ENCODE data around the gene PCNA.
"Not testable (repeated sequence)": the region's sequence is repeated elsewhere in the genome, so short reads cannot be mapped to it uniquely, and the experiment has no call there.

The PCNA gene

DNA sequence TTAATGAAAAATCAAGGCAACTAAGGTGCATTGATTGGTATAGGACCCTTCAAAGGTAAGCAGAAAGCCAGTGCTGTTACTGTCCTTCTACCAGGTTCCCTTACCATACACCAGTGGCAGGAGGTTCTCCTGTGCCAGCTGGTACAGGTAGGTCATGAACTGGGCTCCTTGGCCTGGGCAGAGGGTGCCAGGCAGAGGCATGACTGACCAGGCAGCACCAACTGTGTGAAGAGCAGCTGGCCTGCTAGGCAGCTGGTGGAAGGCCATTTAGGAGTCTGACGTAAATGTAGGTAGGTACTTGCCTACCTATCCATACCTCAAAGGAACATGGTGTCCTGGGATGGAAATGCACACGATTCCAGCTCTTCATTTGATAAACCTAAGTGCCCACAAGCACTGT is 23.3 kb downstream of the PCNA start:
- no peak for DNase-seq (ENCODE audit: low read depth)

- DNase-seq (ENCODE audit: low read depth), result no peak
Measured at GRCh38 chr20:5095931-5096330, 23.8 kb downstream of the PCNA start.

DNA sequence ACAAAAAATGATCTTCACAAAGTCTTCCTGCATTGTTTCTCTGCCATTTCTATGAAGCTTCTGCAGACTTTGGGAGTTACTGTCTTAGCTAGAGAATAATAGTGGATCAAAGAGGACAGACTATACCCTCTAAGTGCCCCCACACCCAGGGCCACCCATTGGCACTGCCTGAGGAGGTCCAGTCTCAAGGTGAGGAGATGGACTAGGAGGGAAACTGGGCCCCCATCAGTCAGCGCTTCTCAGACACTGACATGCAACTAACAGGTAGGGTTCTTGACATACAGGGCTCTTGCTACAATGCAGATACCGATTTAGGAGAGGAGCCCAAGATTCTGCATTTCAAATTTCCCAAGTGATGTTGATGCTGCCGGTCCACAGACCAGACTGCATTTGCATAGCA is 24.3 kb downstream of the PCNA start:
- no peak for DNase-seq (ENCODE audit: low read depth)

GRCh38 chr20:5092765-5093339 is 26.9 kb downstream of the PCNA start:
- no peak for DNase-seq (ENCODE audit: low read depth)

- DNase-seq (ENCODE audit: low read depth), result no peak
Measured at GRCh38 chr20:5091902-5092301, 27.9 kb downstream of the PCNA start.

GRCh38 chr20:5090191-5090590 is 29.6 kb downstream of the PCNA start:
- DNase-seq (ENCODE audit: low read depth), result no peak

GRCh38 chr20:5088688-5089087 is 31.1 kb downstream of the PCNA start:
- DNase-seq (ENCODE audit: low read depth), result no peak

DNA sequence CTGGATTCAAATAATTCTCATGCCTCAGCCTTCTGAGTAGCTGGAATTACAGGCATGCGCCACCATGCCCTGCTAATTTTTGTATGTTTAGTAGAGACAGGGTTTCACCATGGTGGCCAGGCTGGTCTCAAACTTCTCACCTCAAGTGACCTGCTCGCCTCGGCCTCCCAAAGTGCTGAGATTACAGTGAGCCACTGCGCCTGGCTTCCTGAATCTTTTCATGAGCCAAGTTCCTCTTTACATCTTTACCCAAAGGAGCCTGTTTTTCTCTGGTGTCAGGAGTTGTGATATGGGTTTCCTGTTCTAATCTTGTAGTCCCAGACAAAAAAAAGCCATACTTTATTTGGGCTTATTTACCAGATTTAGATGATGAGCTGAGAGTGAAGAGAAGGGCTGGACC is 34.4 kb downstream of the PCNA start:
- no peak for DNase-seq (ENCODE audit: low read depth)

GRCh38 chr20:5080384-5080877 is 39.3 kb downstream of the PCNA start:
- DNase-seq (ENCODE audit: low read depth), result no peak

DNA sequence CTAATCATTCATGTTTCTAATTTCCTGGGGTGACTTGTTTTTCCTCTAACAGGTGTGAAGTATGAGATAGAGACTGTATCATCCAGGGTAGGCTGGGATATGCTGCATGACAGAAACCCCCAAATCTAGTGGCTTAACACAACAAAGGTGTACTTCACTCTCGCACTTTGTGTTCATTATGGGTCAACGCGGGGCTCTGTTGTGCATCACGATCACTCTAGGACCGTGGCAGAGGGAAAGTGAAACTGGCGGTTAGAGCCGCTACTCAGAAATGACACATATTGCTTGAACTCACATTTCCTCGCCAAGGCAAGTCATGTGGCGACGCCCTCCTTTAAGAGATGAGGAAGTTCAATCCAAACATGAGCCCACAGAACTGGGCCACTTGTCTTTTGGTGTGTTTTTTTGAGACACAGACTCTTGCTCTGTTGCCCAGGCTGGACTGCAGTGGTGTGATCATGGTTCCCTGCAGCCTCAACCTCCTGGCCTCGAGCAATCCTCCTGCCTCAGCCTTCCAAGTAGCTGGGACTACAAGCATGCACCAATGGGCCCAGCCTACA is 41.3 kb downstream of the PCNA start:
- DNase-seq (ENCODE audit: low read depth), result peak; percentile 52

GRCh38 chr20:5077761-5078387 is 41.9 kb downstream of the PCNA start:
- DNase-seq (ENCODE audit: low read depth), result no peak

DNA sequence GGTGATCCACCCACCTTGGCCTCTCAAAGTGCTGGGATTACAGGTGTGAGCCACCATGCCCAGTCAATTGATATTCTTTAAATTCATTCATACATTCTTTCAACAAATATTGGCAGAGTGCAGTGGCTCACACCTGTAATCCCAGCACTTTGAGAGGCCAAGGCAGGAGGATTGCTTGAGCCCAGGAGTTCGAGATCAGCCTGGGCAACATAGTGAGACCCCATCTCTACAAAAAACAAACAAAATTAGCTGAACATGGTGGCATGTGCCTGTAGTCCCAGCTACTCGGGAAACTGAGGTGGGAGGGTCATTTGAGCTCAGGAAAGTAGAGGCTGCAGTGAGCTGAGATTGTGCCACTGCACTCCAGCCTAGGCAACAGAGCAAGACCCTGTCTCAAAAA is 42.8 kb downstream of the PCNA start:
- not testable (repeated sequence) for DNase-seq (ENCODE audit: low read depth)

DNA sequence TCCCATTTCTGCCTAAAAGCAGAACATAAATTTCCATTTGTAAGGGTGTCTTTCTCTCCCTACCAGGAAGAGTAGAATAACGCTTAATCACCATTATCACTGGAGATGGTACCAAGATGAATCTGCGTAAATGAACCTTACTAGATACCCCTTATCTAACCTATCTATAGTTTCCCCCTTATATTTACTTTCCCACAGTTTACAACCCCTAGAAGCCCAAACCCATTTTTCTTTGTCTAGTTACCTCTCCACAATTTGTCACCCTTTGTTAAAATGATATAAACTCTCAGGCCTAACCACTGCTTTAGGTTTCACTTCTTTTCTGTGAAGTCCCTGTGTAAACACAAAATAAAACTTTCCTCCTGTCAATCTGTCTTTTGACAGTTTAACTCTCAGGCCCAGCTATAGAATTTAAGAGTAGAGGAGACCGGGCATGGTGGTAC is 45.5 kb downstream of the PCNA start:
- DNase-seq (ENCODE audit: low read depth), result no peak

GRCh38 chr20:5073660-5074231 is 46.0 kb downstream of the PCNA start:
- DNase-seq (ENCODE audit: low read depth), result no peak

- no peak for DNase-seq (ENCODE audit: low read depth)
Measured at GRCh38 chr20:5072756-5073659, 46.8 kb downstream of the PCNA start.

- DNase-seq (ENCODE audit: low read depth), result not testable (repeated sequence)
Measured at GRCh38 chr20:5071942-5072341, 47.8 kb downstream of the PCNA start.

DNA sequence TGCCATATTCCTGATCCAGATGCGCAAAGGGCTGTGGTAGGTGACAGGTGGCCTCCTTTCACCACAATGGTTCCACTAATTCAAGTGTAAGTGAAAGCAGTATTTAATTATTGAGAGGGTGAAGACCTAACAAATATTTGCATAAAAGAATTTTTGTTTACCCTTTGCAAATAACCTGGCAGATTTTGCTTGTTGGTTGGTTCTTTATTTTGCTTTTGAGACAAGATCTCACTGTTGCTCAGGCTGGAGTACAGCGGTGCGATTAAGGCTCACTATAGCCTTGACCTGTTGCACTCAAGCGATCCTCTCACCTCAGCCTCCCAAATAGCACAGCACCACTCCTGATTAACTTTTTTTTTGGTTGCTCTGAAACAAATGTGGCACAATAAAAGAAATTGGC is 49.2 kb downstream of the PCNA start:
- no peak for DNase-seq (ENCODE audit: low read depth)

DNA sequence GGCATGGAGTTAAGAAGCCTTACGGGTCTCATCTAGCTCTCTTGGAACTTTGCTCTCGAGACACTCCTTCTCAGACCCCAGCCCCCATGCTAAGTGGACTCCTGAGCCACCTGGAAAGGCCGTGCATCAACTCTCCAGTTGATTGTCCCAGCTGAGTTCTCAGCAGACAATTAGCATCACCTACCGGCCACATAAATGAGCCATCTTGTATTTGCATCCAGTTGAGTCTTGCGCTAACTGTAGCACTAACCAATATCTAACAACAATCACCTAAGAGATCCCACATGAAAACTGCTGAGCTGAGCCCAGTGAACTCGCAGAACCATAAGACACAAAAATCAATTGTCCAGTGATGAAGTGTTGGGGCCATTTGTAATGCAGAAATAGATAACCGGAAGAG is 49.7 kb downstream of the PCNA start:
- no peak for DNase-seq (ENCODE audit: low read depth)

DNA sequence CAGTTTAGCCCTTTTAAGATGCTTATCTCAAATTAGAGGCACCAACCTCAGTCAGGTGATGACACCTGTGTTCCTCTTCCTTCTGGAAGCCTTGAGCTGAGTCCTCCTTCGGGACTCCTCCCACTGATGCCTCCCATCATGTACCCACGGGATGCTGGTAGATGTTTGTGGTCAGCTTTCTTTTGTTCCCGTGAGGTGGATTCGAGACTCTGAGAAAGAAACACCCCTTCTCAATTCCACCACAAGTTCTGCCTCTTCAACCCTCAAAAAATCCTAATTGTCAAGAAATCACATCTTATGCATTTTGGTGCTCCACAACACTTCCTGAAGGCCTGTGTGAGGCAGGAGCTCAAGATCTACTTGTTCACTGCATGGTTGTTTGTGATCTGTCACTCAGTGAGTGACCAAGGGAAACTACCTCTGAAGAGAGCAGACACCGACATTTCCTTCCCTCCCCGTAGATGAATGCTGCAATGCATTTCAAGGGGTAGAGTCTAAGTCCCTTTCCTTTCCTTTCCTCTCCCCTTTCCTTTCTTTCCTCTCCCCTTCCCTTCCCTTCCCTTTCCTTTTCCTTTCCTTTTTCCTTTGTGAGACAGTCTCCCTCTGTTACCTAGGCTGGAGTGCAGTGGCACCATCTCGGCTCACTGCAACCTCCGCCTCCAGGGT is 50.5 kb downstream of the PCNA start:
- no peak for DNase-seq (ENCODE audit: low read depth)

DNA sequence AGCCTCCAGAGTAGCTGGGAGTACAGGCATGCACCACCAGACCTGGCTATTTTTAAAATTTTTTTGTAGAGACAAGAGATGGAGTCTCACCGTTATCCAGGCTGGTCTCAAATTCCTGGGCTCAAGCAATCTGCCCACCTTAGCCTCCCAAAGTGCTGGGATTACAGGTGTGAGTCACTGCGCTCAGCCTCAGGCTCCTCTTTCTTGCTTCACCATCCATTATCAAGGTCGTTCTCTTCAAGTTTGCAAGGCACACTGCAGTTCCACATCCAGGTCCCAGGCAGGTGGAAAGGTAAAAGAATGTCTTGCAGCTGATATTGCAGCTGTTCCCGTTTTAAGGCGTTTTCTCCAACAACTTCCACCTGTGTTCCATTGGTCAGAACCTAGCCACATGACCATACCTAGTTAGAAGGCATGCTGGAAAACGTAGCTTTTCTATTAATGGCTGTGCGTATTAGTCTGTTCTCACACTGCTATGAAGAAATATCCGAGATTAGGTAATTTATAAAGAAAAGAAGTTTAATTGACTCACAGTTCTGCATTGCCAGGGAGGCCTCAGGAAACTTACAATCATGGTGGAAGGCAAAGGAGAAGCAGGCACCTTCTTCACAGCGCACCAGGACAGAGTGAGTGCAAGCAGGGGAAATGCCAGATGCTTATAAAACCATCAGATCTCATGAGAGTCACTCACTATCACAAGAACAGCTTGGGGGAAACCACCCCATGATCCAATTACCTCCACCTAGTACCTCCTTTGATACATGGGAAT is 51.7 kb downstream of the PCNA start:
- DNase-seq (ENCODE audit: low read depth), result no peak

GRCh38 chr20:5065879-5066383 is 53.8 kb downstream of the PCNA start:
- DNase-seq (ENCODE audit: low read depth), result no peak

Measured in activated T-cell treated with anti-CD3 and anti-CD28 coated beads for 1 hour (primary cell).